H1 (cell line): ENCODE results near the gene CFAP61. TPM values are rescaled to one million over a fixed set of nuclear protein-coding genes. Genes with fewer than 3 reads are reported as not detected.

Experiments
- ASH2L ChIP-seq: fragments of 200-600, 300-600 bp; sonication (generic); IDR thresholded peaks from one replicate; pipeline ENCODE4 v1.7.1; 2017; ENCODE audit warnings: low read length
- BCL11A ChIP-seq, 2 experiments: IDR thresholded peaks; one replicate each; pipeline ENCODE4 v1.6.1; 2011; ENCODE audit warnings: low read depth in 2 of 2, low read length in 2 of 2, mild to moderate bottlenecking in 2 of 2
- CBX8 ChIP-seq: fragments of 300-800, 300-1000 bp; sonication (generic); IDR thresholded peaks from 2 replicates; pipeline ENCODE4 v1.7.1; 2016; ENCODE audit warnings: low read depth, low read length, borderline replicate concordance
- CHD1 ChIP-seq: IDR thresholded peaks from 2 replicates; pipeline ENCODE4 v1.6.1; 2012; ENCODE audit warnings: low read depth, low read length, improper control_type of control experiment
- CREB1 ChIP-seq: IDR thresholded peaks from 2 replicates; pipeline ENCODE4 v1.6.1; 2012; ENCODE audit warnings: inconsistent platforms
- CTBP2 ChIP-seq: IDR thresholded peaks from 2 replicates; pipeline ENCODE4 v1.7.0; 2011; ENCODE audit warnings: borderline replicate concordance, mild to moderate bottlenecking, moderate library complexity, mixed read lengths, low read length; ENCODE audit not compliant: insufficient read depth, insufficient read length
- EGR1 ChIP-seq: IDR thresholded peaks from 2 replicates; pipeline ENCODE4 v1.6.1; 2011; ENCODE audit warnings: low read depth, low read length, borderline replicate concordance
- JUND ChIP-seq: IDR thresholded peaks from 2 replicates; pipeline ENCODE4 v1.6.1; 2011; ENCODE audit warnings: mild to moderate bottlenecking, improper control_type of control experiment, low read length
- MAFK ChIP-seq: IDR thresholded peaks from 2 replicates; pipeline ENCODE4 v1.6.1; 2012; ENCODE audit warnings: low read depth, mild to moderate bottlenecking, improper control_type of control experiment, low read length
- POLR2AphosphoS5 ChIP-seq: IDR thresholded peaks from 2 replicates; pipeline ENCODE4 v1.6.1; 2011; ENCODE audit warnings: low read depth, low read length
- RAD21 ChIP-seq, 2 experiments: IDR thresholded peaks in 1 of 2; conservative IDR thresholded peaks in 1 of 2; 2 replicates each; pipeline ENCODE4 v1.6.1; 2011; ENCODE audit warnings: low read depth in 2 of 2, low read length in 2 of 2, improper control_type of control experiment in 1 of 2, inconsistent platforms in 1 of 2, mild to moderate bottlenecking in 1 of 2, moderate library complexity in 1 of 2
- SIN3A ChIP-seq, 2 experiments: IDR thresholded peaks in 1 of 2; conservative IDR thresholded peaks in 1 of 2; 2 replicates each; pipeline ENCODE4 v1.6.1; 2011 to 2012; ENCODE audit warnings: low read length in 2 of 2, improper control_type of control experiment in 1 of 2, low read depth in 1 of 2, mild to moderate bottlenecking in 1 of 2
- SIX5 ChIP-seq: IDR thresholded peaks from 2 replicates; pipeline ENCODE4 v1.6.1; 2011; ENCODE audit warnings: mild to moderate bottlenecking, low read depth, low read length
- SP2 ChIP-seq: IDR thresholded peaks from 2 replicates; pipeline ENCODE4 v1.6.1; 2012; ENCODE audit warnings: mild to moderate bottlenecking, low read length, inconsistent platforms
- SRF ChIP-seq: IDR thresholded peaks from 2 replicates; pipeline ENCODE4 v1.6.1; 2011; ENCODE audit warnings: mild to moderate bottlenecking, low read depth, low read length, moderate library complexity
- YY1 ChIP-seq: IDR thresholded peaks from 2 replicates; pipeline ENCODE4 v1.6.1; 2011; ENCODE audit warnings: low read depth, mild to moderate bottlenecking, low read length
- polyA plus RNA-seq, 7 experiments: library from polyadenylated mRNA; depleted of rRNA in 3 of 7; stranded (reverse) in 5 of 7; unstranded in 2 of 7; fragments of >200 nt in 5 of 7; fragments of 200-250 nt in 2 of 7; gene quantifications; 1 replicate in 5 of 7; 2 replicates in 1 of 7; 4 replicates in 1 of 7; pipeline versions ENCODE4 v1.2.1 to v1.2.3, GENCODE V29; 2011 to 2013; ENCODE audit warnings: missing spikeins in 2 of 7, mixed read lengths in 2 of 7
- total RNA-seq: library from RNA; stranded (reverse); fragmentation: NEBNext Ultra II Directional; extraction: Animal tissue kit (Norgen Biotek cat#: 25700); gene quantifications from 2 replicates; pipeline ENCODE4 v1.2.1, GENCODE V29; 2021

CFAP61 gene
- total and polyA plus RNA-seq, 2 of the 8 experiments (the other 6 are each of a cell fraction or from before 2014, with no cell fraction given): 0.29 to 0.61 TPM

DNA sequence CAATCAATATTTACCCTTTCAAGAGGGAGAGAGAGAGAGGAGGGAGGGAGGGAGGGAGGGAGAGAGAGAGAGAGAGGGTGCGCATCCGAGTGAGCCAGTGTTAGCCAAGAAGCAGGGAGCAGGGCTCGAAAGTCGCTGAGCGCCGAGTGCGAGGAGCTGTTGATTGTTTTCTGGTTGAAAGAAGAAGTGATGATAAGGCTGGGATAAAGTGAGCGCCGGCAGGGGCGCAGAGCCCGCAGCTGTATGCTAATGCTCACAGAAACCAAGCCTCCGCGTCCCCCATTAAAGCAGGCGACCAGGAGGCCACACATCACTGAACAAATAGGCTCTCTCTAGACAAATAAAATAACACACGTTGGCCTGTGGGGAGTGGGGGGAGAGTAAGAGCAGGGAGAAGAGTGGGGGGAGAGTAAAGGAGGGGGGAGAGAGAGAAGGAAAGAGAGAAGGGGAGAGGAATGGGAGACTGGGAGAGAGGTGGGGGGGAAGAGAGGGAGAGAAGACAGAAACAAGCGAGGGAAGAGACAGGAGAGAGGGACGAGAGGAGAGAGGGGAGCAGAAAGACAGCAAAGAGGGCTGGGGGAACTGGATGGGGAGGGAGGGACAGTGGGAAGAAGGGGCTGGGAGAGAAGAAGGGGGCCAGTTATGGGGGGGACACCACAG lies 310.6 kb downstream of the CFAP61 start (continued):
- TF ChIP-seq SRF (no peak), MAFK (no peak), CTBP2 (no peak), RAD21 (IDR thresholded peaks at IDR 0.05 in 1 of 2, conservative IDR thresholded peaks at IDR 0.05 in 1 of 2; ENCODE audit: low read depth in 2 of 2, low read length in 2 of 2) (peak in 1 of 2 experiments; percentile 3; a peak in 1 of 4 replicates), SP2 (no peak), BCL11A (IDR thresholded peaks at IDR 0.05; ENCODE audit: low read depth in 2 of 2, low read length in 2 of 2) (no peak), SIN3A (conservative IDR thresholded peaks at IDR 0.05 in 1 of 2, IDR thresholded peaks at IDR 0.05 in 1 of 2; ENCODE audit: low read depth in 1 of 2, low read length in 2 of 2) (0 out of 4 replicates have a peak, but pooled peaks of 1 of the 2 experiments have one; percentile 41), EGR1 (0 out of 2 replicates have a peak, but pooled peaks have one; percentile 54), POLR2AphosphoS5 (no peak), YY1 (no peak), ASH2L (peak; percentile 87), JUND (no peak), CREB1 (no peak), SIX5 (no peak), CHD1 (no peak), CBX8 (no peak)
